HG03025 (cell line): ENCODE data around the gene SCNM1.
"Not testable (repeated sequence)": the region's sequence is repeated elsewhere in the genome, so short reads cannot be mapped to it uniquely, and the experiment has no call there.

ENCODE experiments used
- ATAC-seq: cut with Tn5 transposase; IDR thresholded peaks from one replicate; pipeline ENCODE4 v1.9.1; 2021; ENCODE audit warnings: mild to moderate bottlenecking, moderate library complexity; ENCODE audit not compliant: unreplicated experiment, low FRiP score

Gene SCNM1

DNA sequence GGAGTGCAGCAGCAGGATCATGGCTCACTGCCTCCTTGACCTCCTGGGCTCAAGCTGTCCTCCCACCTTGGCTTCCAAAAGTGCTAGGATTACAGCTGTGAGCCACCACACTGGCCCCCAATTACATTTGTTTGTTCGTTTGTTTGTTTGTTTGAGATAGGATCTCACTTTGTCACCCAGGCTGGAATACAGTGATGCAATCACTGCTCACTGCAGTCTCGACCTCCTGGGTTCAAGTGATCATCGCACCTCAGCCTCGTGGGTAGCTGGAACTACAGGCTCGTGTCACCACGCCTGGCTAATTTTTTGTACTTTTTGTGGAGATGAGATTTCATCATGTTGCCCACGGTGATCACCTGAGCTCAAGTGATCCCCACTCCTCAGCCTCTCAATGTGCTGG is 26.1 kb downstream of the SCNM1 start:
- ATAC-seq, result no peak

GRCh38 chr1:151193304-151193703 is 27.4 kb downstream of the SCNM1 start:
- no peak for ATAC-seq

GRCh38 chr1:151193856-151194255 is 27.9 kb downstream of the SCNM1 start:
- no peak for ATAC-seq

DNA sequence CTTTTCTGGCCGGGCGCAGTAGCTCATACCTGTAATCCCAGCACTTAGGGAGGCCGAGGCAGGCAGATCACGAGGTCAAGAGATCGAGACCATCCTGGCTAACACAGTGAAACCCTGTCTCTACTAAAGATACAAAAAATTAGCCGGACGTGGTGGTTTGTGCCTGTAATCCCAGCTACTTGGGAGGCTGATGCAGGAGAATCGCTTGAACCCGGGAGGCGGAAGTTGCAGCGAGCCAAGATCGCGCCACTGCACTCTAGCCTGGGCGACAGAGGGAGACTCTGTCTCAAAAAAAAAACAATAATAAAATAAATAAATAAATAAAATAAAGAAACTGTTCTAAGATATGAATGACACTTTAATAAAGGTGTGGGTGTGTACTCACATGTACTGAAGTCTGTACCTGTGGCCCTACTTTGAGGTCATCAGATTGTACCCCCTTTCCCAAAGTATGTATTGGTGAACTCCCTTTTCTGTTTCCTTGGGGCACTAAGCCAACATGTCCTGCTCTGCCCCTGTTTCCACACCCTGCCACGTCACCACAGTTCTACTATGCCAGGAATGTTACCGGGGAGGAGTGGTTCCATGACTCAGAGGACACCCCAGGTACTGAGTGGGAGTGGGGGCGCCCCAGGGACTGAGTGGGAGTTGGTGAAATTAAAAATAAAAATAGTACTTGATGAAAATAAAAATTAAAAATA is 29.1 kb downstream of the SCNM1 start:
- ATAC-seq, result not testable (repeated sequence)

DNA sequence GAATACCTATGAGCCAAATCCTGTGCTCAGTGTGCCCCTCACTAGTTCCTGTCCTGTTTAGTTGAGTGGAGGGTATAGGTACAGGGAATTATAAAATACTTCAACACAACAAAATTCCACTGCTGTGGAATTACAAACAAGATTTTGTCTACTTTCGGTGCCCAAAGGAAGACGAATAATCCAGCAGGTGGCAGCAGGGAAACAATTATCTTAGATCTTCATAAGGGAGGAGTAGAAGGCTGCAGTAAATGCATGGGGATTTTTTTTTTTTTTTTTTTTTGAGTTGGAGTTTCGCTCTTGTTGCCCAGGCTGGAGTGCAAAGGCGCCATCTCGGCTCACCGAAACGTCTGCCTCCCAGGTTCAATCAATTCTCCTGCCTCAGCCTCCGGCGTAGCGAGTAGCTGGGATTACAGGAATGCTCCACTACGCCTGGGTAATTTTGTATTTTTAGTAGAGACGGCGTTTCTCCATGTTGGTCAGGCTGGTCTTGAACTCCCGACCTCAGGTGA is 30.4 kb downstream of the SCNM1 start:
- ATAC-seq, result no peak

GRCh38 chr1:151197863-151198253 is 31.9 kb downstream of the SCNM1 start:
- no peak for ATAC-seq

DNA sequence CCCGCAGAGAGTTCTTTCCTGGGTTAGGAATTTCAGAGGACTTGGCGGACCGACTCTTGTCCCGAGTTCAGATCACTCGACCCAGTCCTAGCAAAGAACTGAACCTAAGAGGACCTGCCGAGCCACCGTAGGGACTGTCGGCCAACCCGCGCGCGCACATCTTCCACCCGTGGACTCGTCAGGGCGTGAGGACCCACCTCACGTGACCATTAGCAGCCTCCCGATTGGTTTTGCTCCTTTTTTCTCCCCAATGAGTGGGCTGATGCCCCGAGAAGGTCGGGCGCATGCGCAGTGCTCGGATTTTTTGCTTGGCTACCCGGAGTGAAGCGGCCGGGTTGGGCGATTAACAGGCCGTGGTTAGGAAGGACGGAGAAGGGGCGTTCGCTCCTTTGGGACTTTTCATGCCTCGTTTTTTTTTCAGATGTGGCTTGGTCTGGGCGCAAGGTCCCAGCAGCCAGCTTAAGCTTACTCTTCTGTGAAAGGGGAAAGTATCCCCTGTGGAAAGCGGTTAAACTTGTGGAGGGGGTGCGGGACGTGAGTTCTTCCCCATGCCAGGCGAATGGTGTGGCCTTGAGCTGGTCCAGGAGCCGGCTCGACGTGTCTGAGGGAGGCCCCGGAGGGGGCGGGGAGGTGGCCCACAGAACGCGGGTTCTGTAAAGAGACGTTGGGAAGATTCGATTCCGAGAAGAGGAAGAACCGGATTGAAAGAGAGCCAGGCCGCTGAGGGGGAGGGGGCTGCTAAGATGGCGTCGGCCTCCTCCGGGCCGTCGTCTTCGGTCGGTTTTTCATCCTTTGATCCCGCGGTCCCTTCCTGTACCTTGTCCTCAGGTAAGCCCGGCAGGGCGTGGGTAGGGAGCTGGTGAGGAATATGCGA is 32.5 kb downstream of the SCNM1 start, which contains the start of gene PIP5K1A:
TSS of gene PIP5K1A (plus strand) at position 299 of the 874 bp plus-strand sequence. CDS start at position 744, 445 bp downstream.
- ATAC-seq, result peak; percentile 83

GRCh38 chr1:151199873-151200581 is 34.1 kb downstream of the SCNM1 start:
- ATAC-seq, result no peak

DNA sequence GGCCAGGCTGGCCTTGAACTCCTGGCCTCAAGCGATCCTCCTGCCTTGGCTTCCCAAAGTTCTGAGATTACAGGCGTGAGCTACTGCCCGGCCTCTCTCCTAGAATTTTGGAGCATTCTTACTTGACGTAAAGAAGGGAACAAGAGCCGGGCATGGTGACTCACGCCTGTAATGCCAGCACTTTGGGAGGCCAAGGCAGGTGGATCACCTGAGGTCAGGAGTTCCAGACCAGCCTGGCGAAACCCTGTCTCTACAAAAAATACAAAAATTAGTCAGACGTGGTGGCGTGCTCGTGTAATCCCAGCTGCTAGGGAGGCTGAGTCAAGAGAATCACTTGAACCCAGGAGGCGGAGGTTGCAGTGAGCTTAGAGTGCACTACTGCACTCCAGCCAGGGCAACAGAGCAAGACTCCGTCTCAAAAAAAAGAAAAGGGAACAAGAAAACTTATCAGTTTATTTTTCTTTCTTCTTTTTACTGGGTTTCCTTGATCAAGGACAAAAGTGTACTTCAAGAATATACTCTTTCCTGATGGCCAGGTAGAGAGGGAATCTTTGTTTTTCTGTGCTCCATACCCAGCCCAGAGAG is 39.5 kb downstream of the SCNM1 start:
- ATAC-seq, result not testable (repeated sequence)

DNA sequence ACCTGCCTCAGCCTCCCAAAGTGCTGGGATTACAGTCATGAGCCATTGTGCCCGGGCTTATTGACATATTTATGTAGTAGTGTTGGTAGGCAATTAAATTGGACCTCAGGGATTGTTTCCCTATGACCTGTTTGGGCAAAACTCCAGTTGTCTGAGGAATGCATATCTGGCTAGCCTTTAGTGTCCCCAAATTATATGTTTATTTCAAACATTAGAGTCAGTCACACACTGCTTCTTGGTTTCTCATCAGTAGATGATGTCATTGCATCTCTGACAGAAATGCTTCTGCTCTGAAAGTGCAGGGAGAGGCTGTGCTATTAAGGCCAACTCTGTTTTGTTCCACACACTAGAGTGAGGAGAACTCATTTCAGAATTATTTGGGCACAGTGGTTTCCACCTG is 44.9 kb downstream of the SCNM1 start:
- no peak for ATAC-seq

GRCh38 chr1:151211972-151212705 is 46.2 kb downstream of the SCNM1 start:
- no peak for ATAC-seq

DNA sequence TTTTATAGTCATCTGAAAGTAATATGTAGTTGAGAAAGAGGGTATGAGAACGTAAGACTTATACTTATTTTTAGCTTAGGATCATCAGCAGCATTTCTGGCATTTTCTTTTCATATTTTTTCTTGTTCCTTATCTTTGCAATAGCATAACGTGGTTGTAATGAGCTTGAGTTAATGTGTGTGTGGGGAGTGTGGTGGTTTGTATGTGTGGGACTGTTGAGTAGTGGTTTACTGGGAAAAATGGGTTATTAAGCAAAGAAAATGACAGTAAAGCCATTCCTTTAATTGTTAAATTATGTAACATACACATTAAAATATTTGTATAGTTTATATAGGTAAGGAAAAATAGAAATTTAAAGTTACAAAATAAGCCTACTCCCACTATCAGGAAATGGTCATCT is 47.6 kb downstream of the SCNM1 start:
- no peak for ATAC-seq
